HUES48 (cell line): Measurements from ENCODE around the gene KCTD6.

Experiments used
- H3K27ac ChIP-seq: one replicate; pipeline ENCODE4 v1.7.0; 2013; ENCODE audit warnings: low read depth, low read length, inconsistent platforms
- H3K27me3 ChIP-seq: 2 replicates; pipeline ENCODE4 v1.6.1; 2013; ENCODE audit warnings: mild to moderate bottlenecking, low read length; ENCODE audit not compliant: control insufficient read depth, insufficient read depth
- H3K36me3 ChIP-seq: 2 replicates; pipeline ENCODE4 v1.6.1; 2013; ENCODE audit warnings: low read length; ENCODE audit not compliant: control insufficient read depth, insufficient read depth
- H3K4me1 ChIP-seq: 2 replicates; pipeline ENCODE4 v1.6.1; 2013; ENCODE audit warnings: mild to moderate bottlenecking, low read length; ENCODE audit not compliant: control insufficient read depth, insufficient read depth
- H3K4me3 ChIP-seq: 2 replicates; pipeline ENCODE4 v1.5.1; 2013; ENCODE audit warnings: mild to moderate bottlenecking, low read depth, low read length
- H3K9ac ChIP-seq: 2 replicates; pipeline ENCODE4 v1.6.1; 2013; ENCODE audit warnings: mild to moderate bottlenecking, low read depth, low read length, moderate library complexity
- H3K9me3 ChIP-seq: 2 replicates; pipeline ENCODE4 v1.6.1; 2013; ENCODE audit warnings: low read length; ENCODE audit not compliant: control insufficient read depth, insufficient read depth

Gene KCTD6

DNA sequence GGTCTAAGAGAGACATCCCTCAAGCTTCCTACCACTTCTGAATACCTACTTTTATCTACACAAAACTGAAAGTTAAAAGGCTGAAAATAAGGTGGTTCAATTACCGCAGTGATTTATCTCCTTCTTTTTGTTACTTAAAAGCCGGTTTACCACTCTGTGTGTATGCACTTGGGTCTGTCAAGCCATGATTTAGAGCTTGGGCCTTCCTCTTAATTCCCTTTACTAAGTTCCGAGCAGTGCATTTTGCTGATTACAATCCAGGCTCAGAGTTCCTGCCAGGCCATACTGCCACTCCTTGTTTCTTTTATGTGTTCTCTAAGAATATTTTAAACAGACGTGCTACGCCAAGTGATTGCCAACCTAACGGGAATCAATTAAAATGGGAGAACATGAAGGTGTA is 16.5 kb downstream of the KCTD6 start:
- no peaks in the 10 kb centered on the region for H3K4me1 ChIP-seq
- no peak overlapping the region for H3K9ac ChIP-seq
- H3K9me3 ChIP-seq, result no peaks in the 10 kb centered on the region
- no peaks in the 10 kb centered on the region for H3K36me3 ChIP-seq
- no peak overlapping the region for H3K27ac ChIP-seq
- H3K4me3 ChIP-seq, result no peak overlapping the region
- no peaks in the 10 kb centered on the region for H3K27me3 ChIP-seq

DNA sequence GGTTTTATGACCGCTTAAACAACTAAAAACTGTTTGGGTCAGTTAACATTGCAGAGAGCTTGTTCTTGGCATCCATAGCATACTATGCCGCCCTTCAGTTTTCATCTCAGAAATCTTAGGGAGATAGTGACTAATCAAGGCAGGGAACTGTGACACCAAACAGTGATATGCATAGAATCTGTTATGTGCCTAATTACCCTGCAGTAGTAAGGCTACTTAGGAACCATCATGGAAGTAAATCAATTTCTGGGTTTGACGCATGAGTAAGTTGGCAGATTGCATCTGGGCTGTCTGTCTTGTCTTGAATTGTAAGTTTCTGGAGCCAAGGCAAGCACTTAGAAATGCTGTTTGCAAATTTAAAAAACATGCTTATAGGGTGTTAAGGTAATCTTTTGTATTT is 22.5 kb downstream of the KCTD6 start:
- H3K4me1 ChIP-seq, result no peaks in the 10 kb centered on the region
- H3K9me3 ChIP-seq, result no peaks in the 10 kb centered on the region
- H3K9ac ChIP-seq, result no peak overlapping the region
- no peaks in the 10 kb centered on the region for H3K27me3 ChIP-seq
- H3K4me3 ChIP-seq, result no peak overlapping the region
- no peak overlapping the region for H3K27ac ChIP-seq
- H3K36me3 ChIP-seq, result no peaks in the 10 kb centered on the region

- H3K36me3 ChIP-seq, result no peaks in the 10 kb centered on the region
- peaks cover 16% of the 10 kb centered on the region for H3K4me1 ChIP-seq
- no peak overlapping the region for H3K4me3 ChIP-seq
- H3K9ac ChIP-seq, result no peak overlapping the region
- H3K27ac ChIP-seq, result no peak overlapping the region
- H3K9me3 ChIP-seq, result no peaks in the 10 kb centered on the region
- H3K27me3 ChIP-seq, result no peaks in the 10 kb centered on the region
Measured at GRCh38 chr3:58518291-58518789, 26.4 kb downstream of the KCTD6 start.

- H3K36me3 ChIP-seq, result no peaks in the 10 kb centered on the region
- peaks cover 16% of the 10 kb centered on the region for H3K4me1 ChIP-seq
- no peaks in the 10 kb centered on the region for H3K27me3 ChIP-seq
- no peak overlapping the region for H3K4me3 ChIP-seq
- no peak overlapping the region for H3K9ac ChIP-seq
- no peak overlapping the region for H3K27ac ChIP-seq
- H3K9me3 ChIP-seq, result no peaks in the 10 kb centered on the region
Measured at GRCh38 chr3:58519668-58520402, 27.9 kb downstream of the KCTD6 start.

- Histone ChIP-seq H3K36me3 (no peaks in the 10 kb centered on the region), H3K27ac (no peak overlapping the region), H3K9ac (no peak overlapping the region), H3K9me3 (no peaks in the 10 kb centered on the region), H3K4me3 (no peak overlapping the region), H3K27me3 (no peaks in the 10 kb centered on the region), H3K4me1 (peaks cover 16% of the 10 kb centered on the region)
Measured at GRCh38 chr3:58520403-58521335, 28.8 kb downstream of the KCTD6 start.

DNA sequence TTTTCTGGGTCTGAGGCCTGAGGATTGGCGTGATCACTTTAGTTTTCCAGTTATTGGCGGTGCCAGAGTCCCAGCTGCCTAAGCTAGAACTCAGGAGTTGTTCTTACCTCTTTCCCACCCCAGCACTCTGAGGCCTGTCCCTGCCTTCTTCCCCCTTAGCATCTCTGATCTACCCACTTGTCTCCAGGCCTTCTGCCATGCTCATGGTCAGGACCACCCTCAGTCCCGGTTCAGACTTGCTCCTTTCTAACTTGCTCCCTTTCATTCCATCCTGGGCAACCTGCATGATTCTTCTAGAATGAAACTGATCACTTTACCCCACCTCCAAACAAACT is 29.4 kb downstream of the KCTD6 start:
- H3K36me3 ChIP-seq, result no peaks in the 10 kb centered on the region
- peaks cover 17% of the 10 kb centered on the region for H3K4me1 ChIP-seq
- no peak overlapping the region for H3K27ac ChIP-seq
- no peaks in the 10 kb centered on the region for H3K27me3 ChIP-seq
- H3K4me3 ChIP-seq, result no peak overlapping the region
- no peaks in the 10 kb centered on the region for H3K9me3 ChIP-seq
- H3K9ac ChIP-seq, result no peak overlapping the region

- Histone ChIP-seq H3K4me1 (peaks cover 20% of the 10 kb centered on the region), H3K9me3 (no peaks in the 10 kb centered on the region), H3K27me3 (no peaks in the 10 kb centered on the region), H3K4me3 (no peak overlapping the region), H3K36me3 (no peaks in the 10 kb centered on the region), H3K27ac (peak overlapping the region; percentile 62), H3K9ac (no peak overlapping the region)
Measured at GRCh38 chr3:58521917-58522631, 30.2 kb downstream of the KCTD6 start.

- Histone ChIP-seq H3K27me3 (no peaks in the 10 kb centered on the region), H3K27ac (peak overlapping the region; percentile 62), H3K36me3 (no peaks in the 10 kb centered on the region), H3K4me3 (no peak overlapping the region), H3K4me1 (peaks cover 20% of the 10 kb centered on the region), H3K9me3 (no peaks in the 10 kb centered on the region), H3K9ac (no peak overlapping the region)
Measured at GRCh38 chr3:58522759-58523425, 31.0 kb downstream of the KCTD6 start.

DNA sequence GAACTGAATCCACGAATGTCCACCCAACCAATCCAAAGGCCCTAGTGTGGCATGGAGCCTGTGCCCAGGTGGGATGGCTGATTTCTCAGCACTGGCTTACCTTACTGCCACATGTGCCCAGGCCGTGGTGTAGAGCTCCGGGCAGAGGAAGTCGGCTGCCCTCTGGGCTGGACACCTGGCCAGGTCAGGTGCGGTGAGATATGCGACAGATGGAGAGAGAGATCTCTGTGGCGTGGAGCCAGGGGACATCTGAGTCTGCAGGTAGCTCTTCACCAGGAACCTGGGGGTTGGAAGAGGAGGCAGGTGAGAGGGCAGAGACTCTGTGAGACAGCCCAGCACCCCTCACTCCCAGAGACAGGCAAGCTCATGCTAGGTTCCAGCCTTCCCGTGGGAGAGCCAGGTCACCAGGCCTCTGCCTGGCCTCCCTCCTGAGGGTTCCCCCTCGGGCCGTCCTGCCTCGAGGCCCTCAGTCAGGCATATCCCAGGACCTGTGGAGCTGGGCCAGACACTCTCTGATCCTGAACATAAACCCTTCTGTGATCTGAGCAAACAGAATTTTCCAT is 32.5 kb downstream of the KCTD6 start:
- Histone ChIP-seq H3K4me1 (peaks cover 20% of the 10 kb centered on the region), H3K4me3 (no peak overlapping the region), H3K36me3 (no peaks in the 10 kb centered on the region), H3K9ac (no peak overlapping the region), H3K9me3 (no peaks in the 10 kb centered on the region), H3K27me3 (no peaks in the 10 kb centered on the region), H3K27ac (no peak overlapping the region)

GRCh38 chr3:58526515-58526957 is 34.6 kb downstream of the KCTD6 start:
- Histone ChIP-seq H3K27me3 (no peaks in the 10 kb centered on the region), H3K36me3 (no peaks in the 10 kb centered on the region), H3K4me3 (no peak overlapping the region), H3K9ac (no peak overlapping the region), H3K9me3 (no peaks in the 10 kb centered on the region), H3K27ac (no peak overlapping the region), H3K4me1 (peaks cover 20% of the 10 kb centered on the region)
